ENCODE results near the gene MTMR3. TPM values are rescaled to one million over a fixed set of nuclear protein-coding genes. Genes with fewer than 3 reads are reported as not detected.

MTMR3 gene
- total RNA-seq, 6 donors from 2014 or later = 50.3 to 117 (median 70.9) TPM

DNA sequence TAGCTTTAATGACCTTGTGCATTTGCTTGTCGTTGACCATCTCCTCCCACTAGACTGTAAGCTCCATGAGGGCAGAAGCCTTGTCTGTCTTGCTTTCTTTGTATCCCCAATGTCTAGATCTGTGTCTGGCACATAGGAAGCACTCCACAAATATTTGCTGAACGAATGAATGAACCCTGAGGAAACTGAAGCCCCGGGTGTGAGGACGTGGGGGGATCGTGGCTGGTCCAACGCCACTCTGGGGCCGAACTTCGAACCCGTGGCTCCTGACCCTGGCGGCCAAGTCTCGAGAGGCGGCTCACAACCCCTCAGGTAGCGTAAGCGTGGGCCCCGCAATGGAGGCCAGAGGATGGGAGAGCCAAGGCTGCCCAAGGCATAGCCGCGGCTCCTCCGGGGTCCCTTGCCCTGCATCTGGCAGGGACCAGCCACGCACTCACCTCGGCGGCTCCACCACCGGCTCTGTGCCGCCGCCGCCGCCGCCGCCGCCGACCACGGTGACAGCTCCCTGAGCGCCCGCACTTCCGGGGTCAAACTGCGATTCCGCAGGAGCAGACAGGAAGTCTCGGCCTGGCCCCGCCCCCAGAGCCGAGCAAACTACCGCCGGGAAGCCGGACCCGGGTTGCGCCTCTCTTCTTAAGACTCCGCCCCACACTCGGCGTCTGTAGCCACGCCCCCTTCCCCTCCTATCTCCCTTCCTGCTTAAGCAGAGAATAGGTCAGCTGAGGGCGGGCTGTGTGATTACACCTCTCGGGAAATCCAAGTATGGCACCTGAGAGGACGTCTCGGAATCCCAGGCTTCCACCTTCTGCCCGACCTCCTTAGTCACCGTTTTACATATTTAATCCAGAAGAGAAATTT is 45.0 kb upstream of the MTMR3 start, which contains the start of gene ASCC2:
Gene ASCC2, minus strand, starts transcription at position 534 of the 858 bp plus-strand sequence. CDS start 5,949 bp downstream, outside the sequence.
- Histone ChIP-seq H3K4me1 (peaks cover 8 to 27% (median 18%) of the 10 kb centered on the region in 4 donors), H3K27ac (peak within 1 kb of the TSS; percentile 83 to 88 (median 86)), H3K4me3 (peak within 1 kb of the TSS; percentile 88 to 98 (median 93)), H3K36me3 (peaks cover 4 to 14% (median 11%) of the 10 kb centered on the region in 4 donors), H3K27me3 (no peaks in the 10 kb centered on the region), H3K9me3 (no peaks in the 10 kb centered on the region)
- TF ChIP-seq EP300 (IDR thresholded peaks at IDR 0.05) (no peak), POLR2AphosphoS5 (IDR thresholded peaks at IDR 0.05) (peak; percentile 72 to 87), POLR2A (IDR thresholded peaks at IDR 0.05) (peak in 3 of 4 donors; percentile 51 to 80 (median 60))
- TF ChIP-seq, protein P1, sequence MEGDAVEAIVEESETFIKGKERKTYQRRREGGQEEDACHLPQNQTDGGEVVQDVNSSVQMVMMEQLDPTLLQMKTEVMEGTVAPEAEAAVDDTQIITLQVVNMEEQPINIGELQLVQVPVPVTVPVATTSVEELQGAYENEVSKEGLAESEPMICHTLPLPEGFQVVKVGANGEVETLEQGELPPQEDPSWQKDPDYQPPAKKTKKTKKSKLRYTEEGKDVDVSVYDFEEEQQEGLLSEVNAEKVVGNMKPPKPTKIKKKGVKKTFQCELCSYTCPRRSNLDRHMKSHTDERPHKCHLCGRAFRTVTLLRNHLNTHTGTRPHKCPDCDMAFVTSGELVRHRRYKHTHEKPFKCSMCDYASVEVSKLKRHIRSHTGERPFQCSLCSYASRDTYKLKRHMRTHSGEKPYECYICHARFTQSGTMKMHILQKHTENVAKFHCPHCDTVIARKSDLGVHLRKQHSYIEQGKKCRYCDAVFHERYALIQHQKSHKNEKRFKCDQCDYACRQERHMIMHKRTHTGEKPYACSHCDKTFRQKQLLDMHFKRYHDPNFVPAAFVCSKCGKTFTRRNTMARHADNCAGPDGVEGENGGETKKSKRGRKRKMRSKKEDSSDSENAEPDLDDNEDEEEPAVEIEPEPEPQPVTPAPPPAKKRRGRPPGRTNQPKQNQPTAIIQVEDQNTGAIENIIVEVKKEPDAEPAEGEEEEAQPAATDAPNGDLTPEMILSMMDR (IDR thresholded peaks at IDR 0.05) = peak in 4 of 6 experiments; percentile 26 to 38 (median 37)
- DNase-seq (peak; percentile 98 to 100), ATAC-seq (ENCODE audit: low FRiP score in 2 of 2) (peak; percentile 98 to 99)
- 0 to 1% methylated on average over 32 to 39 of the region's 54 CpGs for WGBS, 2 donors

- ATAC-seq (ENCODE audit: low FRiP score in 2 of 2) (peak in 1 of 2 donors; percentile 10), DNase-seq (no peak)
- H3K27ac ChIP-seq = peak overlapping the region; percentile 83 to 88 (median 86)
- no peaks in the 10 kb centered on the region for H3K9me3 ChIP-seq
- H3K36me3 ChIP-seq = peaks cover 4 to 8% (median 6%) of the 10 kb centered on the region in 4 donors
- 23% methylated on average over 5 of the region's 5 CpGs for WGBS, 2 donors
- H3K4me1 ChIP-seq = peaks cover 8 to 27% (median 18%) of the 10 kb centered on the region in 4 donors
- no peaks in the 10 kb centered on the region for H3K27me3 ChIP-seq
- TF ChIP-seq POLR2AphosphoS5 (IDR thresholded peaks at IDR 0.05) (no peak), EP300 (IDR thresholded peaks at IDR 0.05) (peak in 1 of 4 donors; percentile 2)
- peak overlapping the region in 3 of 4 donors; percentile 88 to 98 (median 95) for H3K4me3 ChIP-seq
Measured at GRCh38 chr22:29838599-29838956, 44.4 kb upstream of the MTMR3 start.

DNA sequence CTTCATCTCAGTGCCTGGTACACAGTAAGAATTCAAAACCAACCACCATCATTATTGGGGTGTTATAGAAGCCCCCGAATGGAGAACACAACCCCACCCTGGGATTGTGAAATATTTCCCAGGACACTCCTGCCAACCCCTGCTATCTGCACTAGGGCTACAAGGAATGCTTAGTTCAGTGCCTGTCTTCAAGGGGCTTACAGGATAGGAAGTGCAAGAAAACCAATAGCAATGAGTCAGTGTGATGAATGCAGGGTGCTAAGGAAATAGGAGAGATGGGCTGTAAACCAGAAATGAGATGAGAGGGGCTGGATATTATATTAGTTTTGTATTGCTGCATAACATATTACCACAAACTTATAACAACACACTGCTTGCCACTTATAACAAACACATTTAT is 43.9 kb upstream of the MTMR3 start:
- ATAC-seq (ENCODE audit: low FRiP score in 2 of 2) = no peak
- no peaks in the 10 kb centered on the region for H3K9me3 ChIP-seq
- TF ChIP-seq, protein P1 (IDR thresholded peaks at IDR 0.05) = no peak
- TF ChIP-seq EP300 (IDR thresholded peaks at IDR 0.05) (no peak), POLR2AphosphoS5 (IDR thresholded peaks at IDR 0.05) (no peak), POLR2A (IDR thresholded peaks at IDR 0.05) (no peak)
- peaks cover 8 to 27% (median 18%) of the 10 kb centered on the region in 4 donors for H3K4me1 ChIP-seq
- 75 to 77% methylated on average over 1 of the region's 1 CpG for WGBS, 2 donors
- no peak for DNase-seq
- peaks cover 2 to 4% (median 4%) of the 10 kb centered on the region in 4 donors for H3K36me3 ChIP-seq
- H3K27me3 ChIP-seq = no peaks in the 10 kb centered on the region
- peak overlapping the region; percentile 83 to 88 (median 86) for H3K27ac ChIP-seq
- peak overlapping the region in 1 of 4 donors; percentile 95 for H3K4me3 ChIP-seq

- ATAC-seq (ENCODE audit: low FRiP score in 2 of 2) = no peak
- Histone ChIP-seq H3K27ac (no peak overlapping the region), H3K4me1 (peaks cover 8 to 27% (median 18%) of the 10 kb centered on the region in 4 donors), H3K4me3 (no peak overlapping the region), H3K27me3 (no peaks in the 10 kb centered on the region), H3K9me3 (no peaks in the 10 kb centered on the region), H3K36me3 (no peaks in the 10 kb centered on the region)
- no peak for DNase-seq
- TF ChIP-seq POLR2A (IDR thresholded peaks at IDR 0.05) (no peak), POLR2AphosphoS5 (IDR thresholded peaks at IDR 0.05) (no peak), EP300 (IDR thresholded peaks at IDR 0.05) (no peak)
Measured at GRCh38 chr22:29840498-29840897, 42.5 kb upstream of the MTMR3 start.

DNA sequence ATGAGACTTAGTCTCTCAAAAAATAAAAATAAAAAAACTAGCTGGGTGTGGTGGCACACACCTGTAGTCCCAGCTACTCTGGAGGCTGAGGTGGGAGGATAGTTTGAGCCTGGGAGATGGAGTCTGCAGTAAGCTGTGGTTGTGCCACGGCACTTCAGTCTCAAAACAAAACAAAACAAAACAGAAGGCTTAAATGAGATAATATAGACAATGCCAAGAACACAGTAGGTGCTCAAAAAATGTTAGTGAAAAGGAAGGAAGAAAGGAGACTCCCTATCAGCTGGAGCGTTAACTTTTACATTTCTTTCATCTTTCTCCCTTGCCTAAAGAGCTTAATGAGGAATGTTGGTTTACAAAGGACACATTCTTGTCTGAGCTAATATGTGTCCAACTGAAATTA is 40.8 kb upstream of the MTMR3 start:
- Histone ChIP-seq H3K27me3 (no peaks in the 10 kb centered on the region), H3K4me1 (peaks cover 4 to 12% (median 10%) of the 10 kb centered on the region in 4 donors), H3K27ac (peak overlapping the region in 1 of 4 donors; percentile 8), H3K9me3 (peaks cover 0 to 5% (median 2%) of the 10 kb centered on the region in 4 donors), H3K36me3 (no peaks in the 10 kb centered on the region), H3K4me3 (no peak overlapping the region)
- ATAC-seq (ENCODE audit: low FRiP score in 2 of 2) (no peak), DNase-seq (no peak)
- WGBS, 2 donors = 69 to 80% methylated on average over 2 of the region's 2 CpGs
- TF ChIP-seq, protein P1 (IDR thresholded peaks at IDR 0.05) = no peak
- TF ChIP-seq POLR2AphosphoS5 (IDR thresholded peaks at IDR 0.05) = no peak
- no peak for TF ChIP-seq POLR2A (IDR thresholded peaks at IDR 0.05)
- TF ChIP-seq EP300 (IDR thresholded peaks at IDR 0.05) = no peak
